Measurements from ENCODE around the gene EXOC3L2.
"Not testable (repeated sequence)": the region's sequence is repeated elsewhere in the genome, so short reads cannot be mapped to it uniquely, and the experiment has no call there.

EXOC3L2 gene

DNA sequence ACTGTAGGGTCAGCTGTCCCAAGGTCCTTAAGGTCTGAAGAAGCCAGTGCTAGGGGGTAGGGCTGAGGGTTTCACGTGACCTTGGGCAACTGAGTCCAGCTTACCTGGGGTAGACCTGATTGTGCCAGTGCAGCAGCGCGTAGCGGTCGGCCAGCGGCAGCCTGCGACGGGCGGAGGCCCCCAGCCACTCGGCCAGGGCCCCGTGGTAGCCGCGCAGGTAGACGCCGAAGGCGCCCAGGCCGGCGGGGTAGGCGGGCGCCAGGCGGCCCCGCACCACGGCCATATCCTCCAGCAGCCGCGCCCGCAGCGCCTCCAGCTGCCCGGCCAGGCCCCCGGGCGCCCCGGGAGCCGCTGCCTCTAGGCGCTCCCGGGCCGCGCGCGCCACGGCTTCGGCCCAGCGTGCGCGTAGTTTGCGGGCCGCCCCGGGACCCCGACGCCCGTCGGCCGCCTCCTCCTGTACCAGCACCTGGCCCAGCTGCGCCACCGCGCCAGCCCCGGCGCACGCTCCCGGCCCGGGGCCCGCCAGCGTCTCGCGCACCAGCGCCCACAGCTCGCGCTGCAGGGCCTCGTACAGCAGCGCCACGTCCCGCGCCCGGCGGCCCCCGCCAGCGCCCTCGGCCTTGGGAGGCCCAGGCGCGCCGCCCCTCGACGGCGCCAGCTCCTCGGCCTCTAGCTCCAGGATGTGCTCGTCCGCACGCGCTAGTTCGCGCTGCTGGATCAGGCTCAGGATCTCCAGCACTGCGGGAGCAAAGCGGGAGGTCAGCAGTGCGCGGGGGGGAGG lies 10.9 kb downstream of the EXOC3L2 start:
- no peak overlapping the region for H3K27ac ChIP-seq

DNA sequence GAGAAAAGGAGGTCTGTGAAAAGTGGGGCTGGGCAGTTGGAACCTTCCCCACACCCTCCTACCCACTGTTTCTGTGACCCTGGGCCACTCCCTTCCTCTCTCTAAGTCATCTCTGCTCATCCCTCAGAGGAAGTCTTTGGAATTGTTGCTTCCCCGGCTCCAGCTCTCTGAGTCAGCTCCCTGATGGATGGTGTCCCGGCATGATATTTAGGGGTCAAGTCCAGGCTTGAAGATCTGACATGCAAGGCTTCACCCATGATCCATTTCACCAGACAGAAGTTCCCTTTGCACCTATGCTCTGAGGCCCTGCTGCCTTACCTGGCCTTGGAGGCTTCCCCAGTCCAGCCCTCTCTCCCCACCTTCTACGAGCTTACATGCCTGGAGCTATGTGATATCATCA lies 13.3 kb downstream of the EXOC3L2 start:
- H3K27ac ChIP-seq = no peak overlapping the region
- TF ChIP-seq, protein P1, sequence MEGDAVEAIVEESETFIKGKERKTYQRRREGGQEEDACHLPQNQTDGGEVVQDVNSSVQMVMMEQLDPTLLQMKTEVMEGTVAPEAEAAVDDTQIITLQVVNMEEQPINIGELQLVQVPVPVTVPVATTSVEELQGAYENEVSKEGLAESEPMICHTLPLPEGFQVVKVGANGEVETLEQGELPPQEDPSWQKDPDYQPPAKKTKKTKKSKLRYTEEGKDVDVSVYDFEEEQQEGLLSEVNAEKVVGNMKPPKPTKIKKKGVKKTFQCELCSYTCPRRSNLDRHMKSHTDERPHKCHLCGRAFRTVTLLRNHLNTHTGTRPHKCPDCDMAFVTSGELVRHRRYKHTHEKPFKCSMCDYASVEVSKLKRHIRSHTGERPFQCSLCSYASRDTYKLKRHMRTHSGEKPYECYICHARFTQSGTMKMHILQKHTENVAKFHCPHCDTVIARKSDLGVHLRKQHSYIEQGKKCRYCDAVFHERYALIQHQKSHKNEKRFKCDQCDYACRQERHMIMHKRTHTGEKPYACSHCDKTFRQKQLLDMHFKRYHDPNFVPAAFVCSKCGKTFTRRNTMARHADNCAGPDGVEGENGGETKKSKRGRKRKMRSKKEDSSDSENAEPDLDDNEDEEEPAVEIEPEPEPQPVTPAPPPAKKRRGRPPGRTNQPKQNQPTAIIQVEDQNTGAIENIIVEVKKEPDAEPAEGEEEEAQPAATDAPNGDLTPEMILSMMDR (conservative IDR thresholded peaks at IDR 0.05) = no peak

More for the DNA sequence above, 10.9 kb downstream of the EXOC3L2 start:
- TF ChIP-seq, protein P1 (conservative IDR thresholded peaks at IDR 0.05) = no peak

DNA sequence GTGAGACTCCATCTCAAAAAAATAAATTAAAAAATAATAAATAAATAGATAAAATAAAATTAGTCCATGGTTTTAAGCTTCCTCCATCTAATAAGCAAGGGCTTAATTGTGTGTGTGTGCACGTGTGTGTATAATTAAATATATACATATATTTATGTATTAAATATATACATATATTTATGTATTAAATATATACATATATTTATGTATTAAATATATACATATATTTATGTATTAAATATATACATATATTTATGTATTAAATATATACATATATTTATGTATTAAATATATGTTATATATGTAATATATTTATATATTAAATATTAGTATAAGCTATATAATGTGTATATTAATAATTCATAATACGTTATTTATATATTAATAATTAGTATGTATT lies 16.2 kb downstream of the EXOC3L2 start:
- not testable (repeated sequence) for H3K27ac ChIP-seq

DNA sequence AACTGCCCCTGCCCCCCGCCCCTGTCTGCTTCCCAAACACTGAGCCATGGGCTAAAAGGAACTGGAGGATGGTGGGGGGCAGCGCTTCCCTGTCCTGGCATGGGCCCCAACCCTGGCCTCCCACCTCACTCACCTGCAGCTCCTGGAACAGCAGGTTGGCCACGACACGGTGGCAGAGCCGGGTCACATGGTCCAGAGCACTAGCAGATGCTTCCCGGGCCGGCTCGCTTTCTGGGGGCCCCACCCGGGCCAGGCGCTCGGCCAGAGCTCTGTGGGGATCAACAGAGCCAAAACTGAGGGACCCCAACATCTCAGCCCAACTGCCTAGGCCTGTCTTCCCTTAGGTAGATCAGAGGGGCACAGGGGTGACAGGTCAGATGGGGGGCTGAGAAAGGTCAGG lies 20.6 kb downstream of the EXOC3L2 start:
- no peak overlapping the region for H3K27ac ChIP-seq
- TF ChIP-seq, protein P1 (conservative IDR thresholded peaks at IDR 0.05) = no peak

DNA sequence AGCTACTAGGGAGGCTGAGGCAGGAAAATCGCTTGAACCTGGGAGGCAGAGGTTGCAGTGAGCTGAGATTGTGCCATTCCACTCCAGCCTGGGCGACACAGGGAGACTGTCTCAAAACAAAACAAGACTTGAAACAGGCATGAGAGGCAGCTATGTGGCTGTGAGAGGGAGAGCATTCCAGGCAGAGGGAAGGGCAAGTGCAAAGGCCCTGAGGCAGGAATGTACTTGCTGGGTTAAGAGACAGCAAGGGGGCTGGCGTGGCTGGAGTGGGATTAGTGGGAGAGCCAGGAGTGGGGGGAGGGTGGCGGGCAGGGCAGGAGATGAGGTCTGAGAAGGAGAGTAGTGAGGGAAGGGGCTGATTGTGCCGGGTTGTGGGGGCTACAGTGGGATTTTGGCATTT lies 21.3 kb downstream of the EXOC3L2 start:
- H3K27ac ChIP-seq = no peak overlapping the region
- TF ChIP-seq, protein P1 (conservative IDR thresholded peaks at IDR 0.05) = no peak

DNA sequence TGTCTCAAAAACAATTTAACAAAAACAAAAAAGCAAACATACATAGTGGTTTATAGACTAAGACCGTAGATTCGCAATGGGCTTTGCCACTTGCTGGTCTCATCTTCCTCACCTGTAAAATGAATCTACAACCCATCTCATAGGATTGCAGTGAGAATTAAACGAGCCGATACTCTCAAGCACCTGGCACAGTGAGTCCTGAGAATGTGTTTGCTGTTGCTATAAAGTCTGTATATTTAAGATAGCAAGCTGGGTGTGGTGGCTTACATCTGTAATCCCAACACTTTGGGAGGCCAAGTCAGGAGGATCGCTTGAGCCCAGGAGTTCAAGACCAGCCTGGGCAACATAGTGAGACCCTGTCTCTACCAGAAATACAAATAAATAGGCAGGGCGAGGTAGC lies 22.5 kb downstream of the EXOC3L2 start:
- H3K27ac ChIP-seq = no peak overlapping the region
- TF ChIP-seq, protein P1 (conservative IDR thresholded peaks at IDR 0.05) = no peak

DNA sequence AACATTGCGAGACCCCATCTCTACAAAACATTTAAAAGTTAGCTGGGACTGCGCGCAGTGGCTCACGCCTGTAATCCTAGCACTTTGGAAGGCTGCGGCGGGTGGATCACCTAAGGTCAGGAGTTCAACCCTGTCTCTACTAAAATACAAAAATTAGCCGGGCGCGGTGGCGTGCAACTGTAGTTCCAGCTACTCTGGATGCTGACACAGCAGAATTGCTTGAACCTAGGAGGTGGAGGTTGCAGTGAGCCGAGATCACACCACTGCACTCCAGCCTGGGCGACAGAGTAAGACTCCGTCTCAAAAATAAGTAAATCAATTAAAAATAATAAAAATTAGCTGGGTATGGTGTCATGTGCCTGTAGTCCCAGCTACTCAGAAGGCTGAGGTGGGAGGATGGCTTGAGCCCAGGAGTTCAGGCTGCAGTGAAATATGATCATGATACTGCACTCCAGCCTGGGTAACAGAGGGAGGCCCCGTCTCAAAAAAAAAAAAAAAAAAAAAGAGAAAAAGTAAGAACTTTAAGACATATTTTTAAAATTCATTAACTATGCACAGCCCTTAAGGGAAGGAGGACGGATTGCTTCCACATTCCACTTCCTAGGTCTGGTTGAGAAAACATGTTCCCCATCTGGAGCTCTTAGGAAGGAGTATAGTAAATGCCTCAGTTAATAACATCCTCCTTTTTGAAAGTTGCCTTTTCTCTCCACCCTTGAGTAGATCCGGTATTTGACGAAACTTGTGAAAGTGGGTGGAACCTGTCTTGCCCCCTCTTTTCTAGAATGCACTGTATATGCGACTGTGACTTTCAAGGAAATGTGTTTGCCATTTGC lies 26.1 kb downstream of the EXOC3L2 start:
- TF ChIP-seq, protein P1 (conservative IDR thresholded peaks at IDR 0.05) = no peak
- no peak overlapping the region for H3K27ac ChIP-seq

DNA sequence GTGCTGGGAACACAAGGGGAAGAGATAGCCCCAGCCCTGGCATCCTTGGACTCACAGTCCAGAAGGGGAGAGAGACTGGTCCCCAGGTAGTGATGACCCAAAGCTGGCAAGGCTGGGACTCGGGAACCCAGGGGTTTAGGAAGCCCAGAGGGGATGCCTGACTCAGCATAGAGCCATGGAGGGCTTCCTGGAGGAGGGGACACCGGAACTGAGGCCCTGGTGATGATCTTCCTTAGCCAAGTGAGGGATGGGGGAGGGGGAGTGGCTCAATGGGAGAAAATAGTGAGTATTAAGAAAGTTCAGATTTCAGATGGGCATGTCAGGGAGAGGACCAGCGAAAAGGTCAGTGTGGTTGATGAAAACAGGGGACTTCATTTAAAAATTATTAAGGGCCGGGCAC lies 26.8 kb downstream of the EXOC3L2 start:
- TF ChIP-seq, protein P1 (conservative IDR thresholded peaks at IDR 0.05) = no peak

More for the DNA sequence above, 26.8 kb downstream of the EXOC3L2 start:
- no peak overlapping the region for H3K27ac ChIP-seq
